ENCODE results near the gene RHCG. TPM values are rescaled to one million over a fixed set of nuclear protein-coding genes. Genes with fewer than 3 reads are reported as not detected.

The RHCG gene
- total RNA-seq, 2 experiments from 2014 or later = not detected

DNA sequence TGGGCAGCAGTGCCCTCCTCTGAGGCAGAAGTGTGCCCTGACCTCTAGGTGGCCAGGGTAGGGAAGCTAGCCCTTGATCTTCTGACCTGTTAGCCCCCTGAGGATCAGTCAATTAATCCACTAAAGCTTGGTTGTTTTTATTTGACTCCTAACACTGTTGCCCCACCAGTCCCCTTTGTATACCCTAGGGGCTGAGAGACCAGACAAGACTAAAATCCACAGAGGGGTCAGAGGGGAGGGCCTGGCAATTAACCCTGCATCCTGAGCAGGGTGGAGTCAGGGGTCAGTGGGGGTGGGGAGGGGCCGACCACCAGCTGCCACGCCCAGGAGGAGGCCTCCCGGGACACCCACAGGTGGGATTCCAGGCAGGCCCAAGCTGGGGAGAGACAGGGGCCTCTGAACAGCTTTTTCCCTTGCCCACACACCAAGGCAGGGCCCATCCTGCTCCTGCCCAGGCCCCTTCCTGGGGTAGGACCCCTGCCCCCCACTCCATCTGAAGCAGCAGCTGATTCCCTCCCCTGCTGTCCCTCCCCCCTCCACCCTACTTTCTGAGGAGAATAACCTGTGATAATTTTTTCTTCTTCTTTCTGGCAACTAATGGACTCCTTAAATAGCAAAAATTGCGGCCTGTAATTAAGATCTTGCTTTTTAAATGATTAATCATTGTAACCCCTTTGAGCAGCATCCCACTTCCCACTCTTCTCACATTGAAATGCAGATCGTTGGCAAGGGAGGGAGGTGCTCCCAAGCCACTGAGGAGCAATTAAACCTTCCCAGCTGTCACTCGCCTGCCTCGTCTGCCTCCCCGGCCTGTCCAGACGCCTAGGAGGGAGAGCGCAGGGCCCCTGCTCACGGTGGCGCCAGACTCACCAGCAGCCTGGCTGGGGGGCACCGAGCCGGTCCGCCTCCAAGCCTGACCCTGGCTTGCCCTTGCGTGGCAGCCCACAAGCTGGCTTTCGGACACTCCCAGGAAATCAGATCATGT is 51.9 kb downstream of the RHCG start:
- Histone ChIP-seq H3K9me3 (ENCODE audit: low read length) (no peaks in the 10 kb centered on the region), H4K20me1 (ENCODE audit: insufficient read depth, low read length) (no peaks in the 10 kb centered on the region), H3K4me2 (ENCODE audit: low read length) (no peak overlapping the region), H2AFZ (ENCODE audit: low read length) (no peak overlapping the region), H3K9me2 (ENCODE audit: insufficient read depth, low read length) (no peaks in the 10 kb centered on the region), H3K4me1 (ENCODE audit: insufficient read depth, low read length, poor library complexity, severe bottlenecking) (peaks cover 44% of the 10 kb centered on the region), H3K79me2 (ENCODE audit: insufficient read depth, low read depth, low read length) (no peaks in the 10 kb centered on the region), H3K36me3 (ENCODE audit: insufficient read depth, low read length) (no peaks in the 10 kb centered on the region), H3K4me3 (ENCODE audit: low read depth, low read length, poor library complexity, severe bottlenecking) (no peak overlapping the region), H3K27ac (ENCODE audit: low read depth, low read length, poor library complexity, severe bottlenecking) (no peak overlapping the region)
- no TSS peak for BruUV-seq (replicated peaks)
- ChIA-PET POLR2A (interaction anchor here (0.7 to 1.1 kb wide), 2 partner anchors 23 to 27 kb away, joined by 4 read pairs; no protein-coding TSS in a partner anchor), CTCF (ENCODE audit: unreplicated experiment) (interaction anchor here (0.5 to 1.3 kb wide), 2 partner anchors 27 to 747 kb away, joined by 3 read pairs; no protein-coding TSS in a partner anchor)
- intact Hi-C loops (cut with micrococcal nuclease; ENCODE audit: unreplicated experiment) = no loop called here
- TF ChIP-seq EZH2phosphoT487 (IDR thresholded peaks at IDR 0.05; ENCODE audit: borderline replicate concordance, low read depth, low read length) = no peak
- TF ChIP-seq, protein P1, sequence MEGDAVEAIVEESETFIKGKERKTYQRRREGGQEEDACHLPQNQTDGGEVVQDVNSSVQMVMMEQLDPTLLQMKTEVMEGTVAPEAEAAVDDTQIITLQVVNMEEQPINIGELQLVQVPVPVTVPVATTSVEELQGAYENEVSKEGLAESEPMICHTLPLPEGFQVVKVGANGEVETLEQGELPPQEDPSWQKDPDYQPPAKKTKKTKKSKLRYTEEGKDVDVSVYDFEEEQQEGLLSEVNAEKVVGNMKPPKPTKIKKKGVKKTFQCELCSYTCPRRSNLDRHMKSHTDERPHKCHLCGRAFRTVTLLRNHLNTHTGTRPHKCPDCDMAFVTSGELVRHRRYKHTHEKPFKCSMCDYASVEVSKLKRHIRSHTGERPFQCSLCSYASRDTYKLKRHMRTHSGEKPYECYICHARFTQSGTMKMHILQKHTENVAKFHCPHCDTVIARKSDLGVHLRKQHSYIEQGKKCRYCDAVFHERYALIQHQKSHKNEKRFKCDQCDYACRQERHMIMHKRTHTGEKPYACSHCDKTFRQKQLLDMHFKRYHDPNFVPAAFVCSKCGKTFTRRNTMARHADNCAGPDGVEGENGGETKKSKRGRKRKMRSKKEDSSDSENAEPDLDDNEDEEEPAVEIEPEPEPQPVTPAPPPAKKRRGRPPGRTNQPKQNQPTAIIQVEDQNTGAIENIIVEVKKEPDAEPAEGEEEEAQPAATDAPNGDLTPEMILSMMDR (conservative IDR thresholded peaks at IDR 0.05; ENCODE audit: low read length) = no peak
- no peak for DNase-seq (ENCODE audit: low spot score)

DNA sequence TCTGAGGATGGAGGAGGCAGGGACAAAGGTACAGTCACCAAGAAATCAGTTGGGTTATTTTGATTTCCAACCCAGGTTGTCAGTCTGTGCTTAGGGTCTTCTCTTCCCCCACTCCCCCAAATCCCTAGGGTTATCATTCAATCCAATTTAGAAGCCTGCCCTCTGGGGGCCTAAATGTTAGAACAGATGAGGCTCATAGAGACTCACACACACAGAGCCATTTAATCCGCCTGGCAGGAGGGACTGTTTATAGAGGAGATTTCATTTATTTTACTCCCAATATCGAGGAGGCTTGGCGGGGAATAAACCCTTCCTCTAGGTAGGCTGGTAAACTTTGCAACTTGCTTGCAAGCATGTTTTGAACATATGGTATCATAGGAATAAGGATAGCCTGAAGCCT is 52.8 kb downstream of the RHCG start:
- H3K4me2 ChIP-seq (ENCODE audit: low read length) = no peak overlapping the region
- no peak overlapping the region for H3K4me3 ChIP-seq (ENCODE audit: low read depth, low read length, poor library complexity, severe bottlenecking)
- ChIA-PET POLR2A (interaction anchor here (1.1 kb wide), 1 partner anchor 23 kb away, joined by 4 read pairs; no protein-coding TSS in a partner anchor), CTCF (ENCODE audit: unreplicated experiment) (interaction anchor here (0.5 to 1.3 kb wide), 4 partner anchors 28 to 746 kb away, joined by 3 read pairs; no protein-coding TSS in a partner anchor)
- no peak overlapping the region for H2AFZ ChIP-seq (ENCODE audit: low read length)
- DNase-seq (ENCODE audit: low spot score) = no peak
- no peak overlapping the region for H3K27ac ChIP-seq (ENCODE audit: low read depth, low read length, poor library complexity, severe bottlenecking)
- H4K20me1 ChIP-seq (ENCODE audit: insufficient read depth, low read length) = no peaks in the 10 kb centered on the region
- H3K79me2 ChIP-seq (ENCODE audit: insufficient read depth, low read depth, low read length) = no peaks in the 10 kb centered on the region
- no peaks in the 10 kb centered on the region for H3K36me3 ChIP-seq (ENCODE audit: insufficient read depth, low read length)
- no peaks in the 10 kb centered on the region for H3K9me2 ChIP-seq (ENCODE audit: insufficient read depth, low read length)
- peaks cover 44% of the 10 kb centered on the region for H3K4me1 ChIP-seq (ENCODE audit: insufficient read depth, low read length, poor library complexity, severe bottlenecking)
- TF ChIP-seq, protein P1 (conservative IDR thresholded peaks at IDR 0.05; ENCODE audit: low read length) = peak; percentile 39
- no peak for TF ChIP-seq EZH2phosphoT487 (IDR thresholded peaks at IDR 0.05; ENCODE audit: borderline replicate concordance, low read depth, low read length)
- H3K9me3 ChIP-seq (ENCODE audit: low read length) = no peaks in the 10 kb centered on the region
- no TSS peak for BruUV-seq (replicated peaks)
- intact Hi-C loops (cut with micrococcal nuclease; ENCODE audit: unreplicated experiment) = no loop called here

All from OCI-LY7 (cell line).